GM18520 (cell line): ENCODE results near the gene MPHOSPH9.
"Not testable (repeated sequence)": the region's sequence is repeated elsewhere in the genome, so short reads cannot be mapped to it uniquely, and the experiment has no call there.

ENCODE experiments used
- ATAC-seq: cut with Tn5 transposase; IDR thresholded peaks from one replicate; pipeline ENCODE4 v1.9.1; 2021; ENCODE audit not compliant: unreplicated experiment

The MPHOSPH9 gene

DNA sequence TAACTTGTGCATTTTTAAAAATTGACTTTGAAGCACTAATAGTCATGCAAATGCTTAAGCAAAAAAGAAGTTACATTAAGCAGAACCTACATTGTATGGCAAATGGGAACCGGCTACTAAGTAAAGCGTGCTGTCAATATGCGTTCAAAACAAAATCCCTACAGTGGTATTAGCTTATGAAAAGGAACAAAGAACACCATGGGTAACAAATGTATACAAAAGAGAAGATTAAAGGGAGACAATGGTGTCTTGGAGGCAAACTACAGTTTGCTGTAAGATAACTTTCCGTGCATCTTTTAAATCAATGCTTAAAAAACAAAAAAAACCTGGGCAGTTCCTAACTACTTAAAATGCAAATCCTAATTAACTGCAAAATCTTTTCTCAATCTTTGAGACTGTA, 28.3 kb upstream of the MPHOSPH9 start:
- no peak for ATAC-seq

DNA sequence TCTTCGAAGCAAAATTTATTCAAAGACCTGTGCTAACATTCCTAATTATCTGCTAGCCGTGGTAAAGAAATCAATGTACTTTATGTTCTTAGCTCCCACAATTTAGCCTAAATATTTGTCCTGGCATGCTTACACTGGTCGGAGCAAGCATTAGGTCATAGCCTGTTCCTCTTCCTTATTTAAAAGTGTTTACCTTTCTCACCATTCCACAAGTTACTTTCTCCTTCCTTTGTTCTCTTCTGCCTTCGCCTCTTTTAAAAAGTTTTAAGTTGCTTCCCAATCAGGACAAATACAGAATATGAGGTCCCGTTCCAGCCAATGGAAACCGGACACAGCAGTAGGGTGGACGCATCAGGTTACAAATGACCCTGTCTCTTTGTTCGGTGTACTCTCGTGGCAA, 27.1 kb upstream of the MPHOSPH9 start:
- ATAC-seq: no peak

GRCh38 chr12:123258593-123258992, 25.7 kb upstream of the MPHOSPH9 start:
- no peak for ATAC-seq

DNA sequence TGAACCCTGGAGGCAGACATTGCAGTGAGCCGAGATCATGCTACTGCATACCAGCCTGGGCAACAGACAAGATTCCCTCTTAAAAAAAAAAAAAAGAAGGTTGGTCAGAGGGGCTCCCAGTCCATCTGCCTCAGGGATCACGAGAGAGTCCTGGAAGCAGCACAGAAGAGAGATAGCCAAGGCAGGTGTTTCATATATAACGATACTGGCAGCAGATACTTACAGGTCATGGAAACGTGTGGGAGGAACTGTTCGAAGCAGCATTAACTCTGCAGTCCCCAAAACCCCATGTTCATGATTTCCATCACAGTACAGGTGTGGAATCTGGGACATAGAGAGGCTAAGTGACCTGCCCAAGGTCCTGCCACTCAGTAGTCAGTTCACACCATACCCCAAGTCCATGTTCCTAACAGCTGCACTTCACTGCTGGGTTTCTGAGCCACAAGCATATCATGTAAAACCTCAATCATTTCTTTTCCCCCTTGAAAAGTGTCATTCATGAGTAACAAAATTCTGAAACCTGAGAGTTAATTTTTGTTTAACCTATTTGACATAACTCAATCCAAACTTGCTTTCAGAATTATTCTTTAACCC, 22.0 kb upstream of the MPHOSPH9 start:
- ATAC-seq: no peak

- no peak for ATAC-seq
These were observed 20.9 kb upstream of the MPHOSPH9 start for GRCh38 chr12:123253641-123254459.

- ATAC-seq: not testable (repeated sequence)
These were observed 19.4 kb upstream of the MPHOSPH9 start for GRCh38 chr12:123252365-123252764.

GRCh38 chr12:123251403-123252076, 18.6 kb upstream of the MPHOSPH9 start:
- no peak for ATAC-seq

- no peak for ATAC-seq
These were observed 17.8 kb upstream of the MPHOSPH9 start for GRCh38 chr12:123250471-123251383.

DNA sequence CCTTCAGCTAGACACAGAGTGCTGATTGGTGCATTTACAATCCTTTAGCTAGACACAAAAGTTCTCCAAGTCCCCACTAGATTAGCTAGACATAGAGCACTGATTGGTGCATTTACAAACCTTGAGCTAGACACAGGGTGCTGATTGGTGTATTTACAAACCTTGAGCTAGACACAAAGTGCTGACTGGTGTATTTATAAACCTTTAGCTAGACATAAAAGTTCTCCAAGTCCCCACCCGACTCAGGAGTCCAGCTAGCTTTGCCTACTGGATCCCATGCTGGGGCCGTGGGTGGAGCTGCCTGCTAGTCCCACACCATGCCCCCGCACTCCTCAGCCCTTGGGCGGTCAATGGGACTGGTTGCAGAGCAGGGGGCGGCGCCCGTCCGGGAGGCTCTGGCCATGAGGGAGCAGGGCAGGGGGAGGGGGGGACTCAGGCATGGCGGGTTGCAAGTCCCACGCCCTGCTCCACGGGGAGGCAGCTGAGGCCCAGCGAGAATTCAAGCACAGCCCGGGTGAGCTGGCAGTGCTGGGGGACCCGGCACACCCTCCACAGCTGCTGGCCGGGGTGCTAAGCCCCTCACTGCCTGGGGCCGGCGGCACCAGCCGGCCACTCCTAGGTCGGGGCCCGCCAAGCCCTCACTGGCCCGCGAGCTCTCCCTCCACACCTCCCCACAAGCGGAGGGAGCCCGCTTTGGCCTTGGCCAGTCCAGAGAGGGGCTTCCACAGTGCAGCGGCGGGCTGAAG, 16.2 kb upstream of the MPHOSPH9 start:
- not testable (repeated sequence) for ATAC-seq

GRCh38 chr12:123248129-123248528, 15.2 kb upstream of the MPHOSPH9 start:
- ATAC-seq: not testable (repeated sequence)

GRCh38 chr12:123245678-123246077, 12.7 kb upstream of the MPHOSPH9 start:
- no peak for ATAC-seq

GRCh38 chr12:123243671-123244262, 10.8 kb upstream of the MPHOSPH9 start:
- ATAC-seq: no peak

DNA sequence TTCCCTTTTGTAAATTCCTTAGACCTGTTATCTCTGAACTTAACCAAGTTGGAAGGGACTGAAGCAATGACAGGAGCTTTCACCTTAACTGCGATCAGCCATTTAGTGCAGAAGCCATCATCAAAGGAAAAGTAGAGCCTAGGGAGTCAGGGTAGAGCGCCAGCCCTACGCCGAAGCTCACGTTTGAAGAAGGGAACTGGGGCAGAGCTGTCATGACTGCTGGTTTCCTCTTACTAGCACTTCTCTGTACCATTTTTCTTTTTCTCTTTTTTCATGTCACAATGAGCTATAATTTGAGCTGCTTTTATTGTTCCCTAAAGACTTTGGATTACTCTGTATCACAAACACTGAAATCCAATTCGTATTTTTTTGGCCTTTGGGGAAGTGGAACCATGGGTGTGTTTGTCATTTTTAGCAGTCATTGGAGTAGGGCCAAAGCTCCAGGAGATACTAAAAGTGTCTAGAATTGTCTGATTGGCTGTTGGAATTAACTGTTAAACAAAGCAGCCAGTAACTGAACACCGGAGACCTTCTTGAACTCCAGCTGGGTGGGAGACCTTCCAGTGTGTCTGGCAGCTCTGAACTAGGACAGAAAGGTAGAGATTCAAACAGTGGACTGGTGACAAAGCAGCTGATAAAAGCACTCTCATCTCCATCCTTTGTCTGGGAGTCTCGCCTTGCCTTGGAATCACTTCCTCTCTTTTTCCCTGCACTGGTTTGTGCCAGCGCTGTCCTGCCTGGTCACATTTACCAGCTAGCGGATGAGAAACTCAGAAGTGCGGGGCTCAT, 9.4 kb upstream of the MPHOSPH9 start:
- no peak for ATAC-seq

DNA sequence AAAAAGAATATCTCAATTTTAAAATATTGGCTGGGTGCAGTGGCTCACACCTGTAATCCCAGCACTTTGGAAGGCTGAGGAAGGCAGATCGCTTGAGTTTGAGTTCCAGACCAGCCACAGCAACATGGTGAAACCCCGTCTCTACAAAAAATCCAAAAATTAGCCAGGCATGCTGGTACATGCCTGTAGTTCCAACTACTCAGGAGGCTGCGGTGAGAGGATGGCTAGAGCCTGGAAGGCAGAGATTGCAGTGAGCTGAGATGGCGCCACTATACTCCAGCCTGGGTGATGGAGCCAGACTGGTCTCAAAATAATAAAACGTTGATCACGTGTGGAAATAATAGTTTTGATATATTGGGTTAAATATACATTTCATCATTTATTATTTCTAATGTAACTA, 6.0 kb upstream of the MPHOSPH9 start:
- ATAC-seq: no peak

DNA sequence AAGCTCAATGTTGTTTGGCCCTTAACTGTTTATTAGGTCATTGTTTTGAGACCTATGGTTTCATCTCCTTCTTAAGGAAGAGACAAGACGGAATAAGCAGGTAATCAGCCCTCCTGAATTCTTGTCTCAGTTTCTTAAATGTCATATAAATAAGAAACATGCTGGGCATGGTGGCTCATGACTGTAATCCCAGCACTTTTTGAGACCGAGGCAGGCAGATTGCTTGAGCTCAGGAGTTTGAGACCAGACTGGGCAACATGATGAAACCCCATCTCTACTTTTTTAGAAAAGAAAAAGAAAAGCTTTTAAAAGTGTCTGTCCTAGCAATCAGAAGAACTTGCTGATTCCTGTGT, 5.4 kb upstream of the MPHOSPH9 start:
- no peak for ATAC-seq

DNA sequence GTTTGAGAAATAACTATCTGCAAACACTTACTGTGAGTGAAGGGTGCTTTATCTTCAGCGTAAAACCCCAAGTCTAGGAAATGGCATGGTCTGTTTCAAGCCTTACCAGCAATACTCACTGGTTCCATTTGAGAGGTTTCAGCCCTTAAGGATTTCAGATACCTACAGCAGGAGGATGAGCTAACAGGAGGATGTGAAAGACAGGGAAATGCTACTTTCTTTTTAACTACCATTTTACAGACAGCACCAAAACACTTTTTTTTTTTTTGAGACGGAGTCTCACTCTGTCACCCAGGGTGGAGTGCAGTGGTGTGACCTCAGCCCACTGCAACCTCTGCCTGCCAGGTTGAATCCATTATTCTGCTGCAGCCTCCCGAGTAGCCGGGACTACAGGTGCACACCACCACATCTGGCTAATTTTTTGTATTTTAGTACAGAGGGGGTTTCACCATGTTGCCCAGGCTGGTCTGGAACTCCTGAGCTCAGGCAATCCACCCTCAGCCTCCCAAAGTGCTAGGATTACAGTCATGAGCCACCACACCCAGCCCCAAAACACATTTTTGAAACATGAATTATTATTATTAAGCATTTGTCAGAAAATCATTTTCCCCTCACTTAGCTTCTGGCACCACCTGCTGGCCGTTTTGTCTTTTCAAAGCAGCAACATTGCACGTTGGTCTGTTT, 4.8 kb upstream of the MPHOSPH9 start:
- ATAC-seq: no peak

DNA sequence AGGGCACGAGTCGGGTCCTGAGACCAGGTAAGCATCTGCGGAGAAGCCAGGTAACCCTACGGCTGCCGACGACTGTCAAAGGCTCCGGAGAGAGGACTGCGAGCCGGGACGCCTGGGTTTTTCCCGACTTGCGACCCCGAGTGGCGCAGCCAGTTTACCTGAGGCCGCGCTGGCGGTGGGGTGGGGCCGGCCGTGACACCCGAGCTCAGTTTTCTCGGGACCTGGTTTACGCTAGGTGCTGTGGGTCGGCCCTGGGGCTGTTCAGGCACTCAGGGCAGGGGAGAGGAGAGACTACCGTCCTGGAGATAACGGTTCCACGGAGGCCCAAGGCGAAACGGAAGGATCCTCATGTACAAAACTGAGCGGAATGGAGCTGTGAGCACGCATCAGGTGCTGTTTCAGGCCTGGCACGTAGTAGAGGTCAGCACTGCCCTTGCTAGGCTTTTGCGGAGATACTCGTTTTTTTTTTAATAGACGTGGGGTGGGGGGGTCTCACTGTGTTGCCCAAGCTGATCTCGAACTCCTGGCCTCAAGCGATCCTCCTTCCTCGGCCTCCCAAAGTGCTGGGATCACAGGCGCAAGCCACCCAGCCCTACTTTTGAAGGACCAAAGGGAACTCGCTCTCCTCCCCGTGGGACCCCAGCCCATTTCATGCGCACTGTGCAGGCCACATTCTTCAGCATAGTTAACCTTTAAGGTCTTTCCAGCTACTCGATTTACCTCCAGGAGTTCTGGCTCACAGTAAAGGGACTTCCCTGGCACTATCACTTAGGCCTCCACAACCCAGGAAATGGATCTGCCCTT, 766 bp upstream of the MPHOSPH9 start:
- ATAC-seq: no peak

DNA sequence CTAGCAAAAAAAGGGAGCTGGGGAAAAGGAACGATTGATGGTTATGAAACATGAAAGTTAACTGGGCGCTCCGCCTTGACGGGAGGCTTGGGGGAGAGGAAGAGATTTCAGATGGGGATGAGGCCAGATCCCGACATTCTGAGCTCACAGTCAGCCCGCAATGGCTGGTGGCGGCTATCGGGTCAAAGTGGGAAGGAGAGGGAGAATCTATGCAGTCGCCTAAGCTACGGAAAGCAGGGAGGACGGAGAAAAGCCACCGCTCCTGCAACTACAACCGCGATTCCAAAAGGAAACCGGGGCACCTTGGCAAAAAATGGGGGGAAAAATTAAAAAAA, 502 bp downstream of the MPHOSPH9 start:
- ATAC-seq: no peak
